NCI-H2196 treated with DMSO at 0.1 percent for 48 hours (cell line): ENCODE results near the gene ZNF182.
"Not testable (repeated sequence)": the region's sequence is repeated elsewhere in the genome, so short reads cannot be mapped to it uniquely, and the experiment has no call there.

Experiments
- DNase-seq: peaks from one replicate; lab custom pipeline; 2025; ENCODE audit not compliant: unreplicated experiment; lab: John Stamatoyannopoulos, UW

The ZNF182 gene

GRCh38 chrX:48002319-48002718, 1.5 kb downstream of the ZNF182 start:
- no peak for DNase-seq

DNA sequence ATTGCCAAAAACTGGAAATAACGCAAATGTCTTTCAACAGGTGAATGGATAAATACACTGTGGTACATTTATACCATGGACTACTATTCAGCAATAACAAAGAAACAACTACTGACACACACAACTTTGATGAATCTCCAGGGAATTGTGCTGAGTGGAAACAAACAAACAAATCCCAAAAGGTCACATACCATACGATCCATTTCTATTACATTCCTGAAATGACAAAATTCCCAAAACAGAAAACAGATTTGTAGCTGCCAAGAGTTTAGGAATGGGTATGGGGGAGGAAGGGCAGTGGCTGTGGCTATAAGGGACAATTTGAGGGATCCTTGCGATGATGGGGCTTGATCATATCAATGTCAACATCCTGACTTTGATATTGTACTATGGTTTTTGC, 2.5 kb downstream of the ZNF182 start:
- no peak for DNase-seq

DNA sequence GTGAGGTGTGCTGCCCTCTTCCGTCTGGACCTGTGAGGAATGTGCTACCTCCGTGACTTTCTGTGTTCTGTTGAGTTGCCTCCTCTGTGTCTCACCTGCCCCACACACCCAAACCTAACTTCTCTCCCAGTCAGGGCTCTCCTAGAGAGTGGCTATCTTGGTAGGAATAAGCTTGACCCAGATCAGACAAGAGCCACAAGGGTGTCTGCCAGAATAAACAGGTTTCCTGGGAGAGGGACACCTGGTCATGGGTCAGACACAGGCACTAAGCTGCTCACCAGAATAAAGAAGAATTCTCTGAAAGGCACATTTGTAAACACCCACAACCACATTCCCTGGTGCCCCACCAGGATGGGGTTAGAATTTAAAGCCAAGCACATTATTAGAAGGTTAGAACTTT, 11.1 kb downstream of the ZNF182 start:
- DNase-seq, result no peak

DNA sequence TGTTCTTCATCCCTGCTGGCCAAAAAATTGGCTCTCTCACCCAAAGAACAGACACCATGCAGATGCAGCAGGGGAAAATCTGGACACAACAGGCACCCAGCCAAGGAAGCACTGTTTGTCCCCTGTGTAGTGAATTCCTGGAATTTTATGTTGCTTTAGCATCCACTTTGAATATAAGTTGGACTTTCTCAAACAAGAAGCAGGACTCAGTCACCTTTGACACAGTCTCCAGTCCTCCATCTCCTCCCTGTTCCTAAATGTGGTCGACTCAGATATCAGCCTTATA, 11.8 kb downstream of the ZNF182 start:
- no peak for DNase-seq

- no peak for DNase-seq
Observed at GRCh38 chrX:47991263-47992094, 12.3 kb downstream of the ZNF182 start.

- DNase-seq, result no peak
Observed at GRCh38 chrX:47976254-47977151, 27.3 kb downstream of the ZNF182 start.

DNA sequence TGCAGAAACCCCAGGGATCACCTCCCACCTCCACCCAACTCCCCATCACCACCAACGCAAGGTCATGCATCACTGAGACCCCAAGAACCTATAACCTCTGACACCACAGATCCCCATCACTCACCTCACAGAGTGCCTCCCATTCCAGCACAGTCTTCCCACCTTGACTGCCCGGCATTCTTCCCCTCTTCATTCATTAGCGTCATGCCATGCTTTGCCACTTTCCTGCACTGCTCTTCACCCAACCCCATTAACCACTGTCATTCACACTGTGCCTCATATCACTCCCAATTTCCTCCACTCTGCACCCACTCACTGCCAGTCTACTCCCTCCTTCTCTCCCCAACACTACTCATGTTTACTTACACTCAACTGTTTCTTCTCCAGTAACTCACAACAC, 30.6 kb downstream of the ZNF182 start:
- DNase-seq, result no peak

DNA sequence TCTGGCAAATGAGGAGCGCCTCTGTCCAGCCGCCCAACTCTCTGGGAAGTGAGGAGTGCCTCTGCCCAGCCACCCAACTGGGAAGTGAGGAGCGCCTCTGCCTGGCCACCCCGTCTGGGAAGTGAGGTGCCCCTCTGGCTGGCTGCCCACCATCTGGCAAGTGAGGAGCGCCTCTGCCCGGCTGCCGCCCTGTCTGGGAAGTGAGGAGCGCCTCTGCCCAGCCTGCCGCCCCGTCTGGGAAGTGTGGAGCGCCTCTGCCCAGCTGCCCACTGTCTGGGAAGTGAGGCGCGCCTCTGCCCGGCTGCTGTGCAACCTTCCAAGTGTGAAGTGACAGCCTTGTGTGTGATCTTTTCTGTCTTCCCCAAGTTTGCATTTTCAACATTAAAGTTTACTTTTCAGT, 38.3 kb downstream of the ZNF182 start:
- not testable (repeated sequence) for DNase-seq

- DNase-seq, result not testable (repeated sequence)
Observed at GRCh38 chrX:47961830-47962229, 42.0 kb downstream of the ZNF182 start.

GRCh38 chrX:47960406-47960805, 43.4 kb downstream of the ZNF182 start:
- no peak for DNase-seq

GRCh38 chrX:47958761-47959342, 44.9 kb downstream of the ZNF182 start:
- no peak for DNase-seq

GRCh38 chrX:47958206-47958605, 45.6 kb downstream of the ZNF182 start:
- not testable (repeated sequence) for DNase-seq

- DNase-seq, result no peak
Observed at GRCh38 chrX:47956016-47956415, 47.8 kb downstream of the ZNF182 start.

DNA sequence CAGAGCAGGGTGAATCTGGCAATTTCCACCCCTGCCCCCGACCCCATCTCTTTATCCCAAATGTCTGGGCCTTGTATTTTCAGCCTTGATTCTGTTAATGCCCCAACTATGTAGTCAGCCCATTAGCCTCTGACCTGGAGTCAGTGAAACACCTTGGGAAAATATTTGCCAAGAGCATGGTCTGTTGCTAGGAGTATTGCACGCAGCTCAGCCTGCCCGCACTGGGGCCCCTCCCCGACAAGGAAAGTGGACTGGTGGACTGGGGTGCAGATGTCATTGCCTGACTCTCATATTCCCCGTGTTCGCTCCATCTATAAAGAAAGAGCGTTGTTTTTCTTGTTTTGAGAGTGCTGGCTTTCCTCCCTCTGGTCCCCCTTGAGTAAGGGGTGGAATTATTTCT, 48.5 kb downstream of the ZNF182 start:
- DNase-seq, result not testable (repeated sequence)

DNA sequence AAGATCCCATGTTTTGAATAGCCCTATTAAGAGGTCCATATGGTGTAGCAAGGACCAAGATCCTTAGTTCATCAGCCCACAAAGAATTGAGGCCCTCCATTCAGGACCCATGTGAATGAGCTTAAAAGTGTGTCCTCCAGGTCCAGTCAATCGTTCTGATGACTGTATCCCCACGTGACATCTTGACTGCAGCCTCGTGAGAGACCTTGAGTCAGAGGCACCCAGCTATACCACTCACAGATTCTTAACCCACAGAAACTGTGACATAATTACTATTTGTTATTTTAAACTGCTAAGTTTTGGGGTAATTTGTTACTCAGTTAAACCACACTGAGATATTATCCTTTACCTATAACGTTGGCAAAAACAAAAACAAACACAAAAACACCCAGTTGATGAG, 62.4 kb downstream of the ZNF182 start:
- no peak for DNase-seq

DNA sequence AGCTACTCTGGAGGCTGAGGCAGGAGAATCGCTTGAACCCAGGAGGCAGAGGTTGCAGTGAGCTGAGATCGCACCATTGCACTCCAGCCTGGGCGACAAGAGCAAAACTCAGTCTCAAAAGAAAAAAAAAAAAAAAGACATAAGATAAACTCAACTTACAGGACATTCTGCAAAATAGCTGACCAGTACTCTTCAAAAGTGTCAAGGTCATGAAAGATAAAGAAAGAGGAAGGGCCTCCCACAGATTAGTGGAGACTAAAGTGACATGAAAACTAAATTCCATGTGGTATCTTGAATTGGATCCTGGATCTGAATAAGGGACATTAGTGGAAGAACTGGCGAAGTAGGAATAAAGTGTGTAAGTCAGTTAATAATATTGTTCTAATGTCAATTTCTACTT, 63.3 kb downstream of the ZNF182 start:
- DNase-seq, result no peak

- no peak for DNase-seq
Observed at GRCh38 chrX:47936940-47937317, 66.9 kb downstream of the ZNF182 start.

GRCh38 chrX:47936224-47936939, 67.4 kb downstream of the ZNF182 start:
- no peak for DNase-seq

- no peak for DNase-seq
Observed at GRCh38 chrX:47933946-47934345, 69.8 kb downstream of the ZNF182 start.

DNA sequence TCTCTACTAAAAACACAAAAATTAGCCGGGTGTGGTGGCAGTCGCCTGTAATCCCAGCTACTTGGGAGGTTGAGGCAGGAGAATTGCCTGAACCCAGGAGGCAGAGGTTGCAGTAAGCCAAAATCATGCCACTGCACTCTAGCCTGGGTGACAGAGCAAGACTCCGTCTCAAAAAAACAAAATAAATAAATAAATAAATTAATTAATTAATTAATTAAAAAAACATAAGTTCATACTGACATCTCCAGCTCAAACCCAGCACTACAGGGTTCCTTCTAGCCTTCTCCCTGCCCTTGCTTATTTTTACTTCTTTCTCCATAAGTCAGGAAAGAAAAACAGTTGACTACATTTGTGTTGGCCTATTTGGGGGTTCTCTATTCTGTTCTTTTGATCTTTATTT, 71.8 kb downstream of the ZNF182 start:
- DNase-seq, result not testable (repeated sequence)

GRCh38 chrX:47927212-47927611, 76.6 kb downstream of the ZNF182 start:
- DNase-seq, result no peak
